ENCODE results near the gene EIPR1. TPM values are rescaled to one million over a fixed set of nuclear protein-coding genes. Genes with fewer than 3 reads are reported as not detected.

EIPR1 gene
- polyA plus RNA-seq, 1 donor from 2014 or later = 138 TPM

DNA sequence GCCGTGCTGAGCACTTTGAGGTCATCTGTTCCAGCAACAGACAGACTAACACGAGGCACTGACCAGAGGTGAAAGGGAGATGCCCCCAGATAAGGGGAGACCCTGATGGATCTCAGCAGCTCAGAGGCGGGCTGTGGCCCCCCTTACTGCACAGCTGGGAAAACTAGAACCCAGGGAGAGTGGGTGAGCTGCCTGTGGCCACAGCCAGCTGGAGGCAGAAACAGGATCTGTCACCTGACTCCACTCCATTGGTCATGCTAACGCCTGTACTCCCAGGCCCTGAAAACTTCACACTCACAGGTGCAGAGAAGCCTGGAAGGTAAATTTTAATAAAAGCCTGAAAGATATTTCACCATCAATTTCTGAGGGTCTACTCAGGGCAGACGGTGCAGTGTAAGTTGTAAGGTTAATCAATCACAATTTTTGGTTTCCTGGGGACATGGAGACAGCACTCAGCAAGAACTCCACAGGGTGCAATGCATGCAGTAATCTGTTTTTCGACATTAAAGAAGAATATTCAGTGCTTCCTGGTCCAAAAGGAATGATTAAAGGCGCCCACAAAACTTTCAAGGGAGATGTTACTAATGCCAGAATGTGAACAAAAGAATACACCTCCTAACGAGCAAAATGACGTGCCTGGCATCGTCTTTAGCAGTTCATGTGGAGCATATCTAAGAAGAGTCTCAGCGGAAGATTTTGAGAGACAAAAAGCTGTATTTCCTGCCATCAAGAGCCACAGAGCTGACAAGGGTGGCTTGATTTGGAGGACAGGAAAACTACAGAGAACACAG is 173.4 kb downstream of the EIPR1 start:
- H3K27ac ChIP-seq (ENCODE audit: low read length) = no peak overlapping the region
- H3K79me2 ChIP-seq (replicated peaks; ENCODE audit: insufficient read depth, low read length) = no peaks in the 10 kb centered on the region
- no peak for TF ChIP-seq EP300 (conservative IDR thresholded peaks at IDR 0.05; ENCODE audit: poor library complexity, severe bottlenecking)
- TF ChIP-seq POLR2AphosphoS5 (IDR thresholded peaks at IDR 0.05) = no peak
- no peak for TF ChIP-seq EZH2 (IDR thresholded peaks at IDR 0.05; ENCODE audit: borderline replicate concordance, insufficient read depth, low read length, poor library complexity, severe bottlenecking)
- TF ChIP-seq TAF1 (IDR thresholded peaks at IDR 0.05; ENCODE audit: low read depth) = no peak
- no peak for TF ChIP-seq MXI1 (conservative IDR thresholded peaks at IDR 0.05; ENCODE audit: poor library complexity, severe bottlenecking)
- no peak for TF ChIP-seq RAD21 (conservative IDR thresholded peaks at IDR 0.05)
- TF ChIP-seq, protein P1, sequence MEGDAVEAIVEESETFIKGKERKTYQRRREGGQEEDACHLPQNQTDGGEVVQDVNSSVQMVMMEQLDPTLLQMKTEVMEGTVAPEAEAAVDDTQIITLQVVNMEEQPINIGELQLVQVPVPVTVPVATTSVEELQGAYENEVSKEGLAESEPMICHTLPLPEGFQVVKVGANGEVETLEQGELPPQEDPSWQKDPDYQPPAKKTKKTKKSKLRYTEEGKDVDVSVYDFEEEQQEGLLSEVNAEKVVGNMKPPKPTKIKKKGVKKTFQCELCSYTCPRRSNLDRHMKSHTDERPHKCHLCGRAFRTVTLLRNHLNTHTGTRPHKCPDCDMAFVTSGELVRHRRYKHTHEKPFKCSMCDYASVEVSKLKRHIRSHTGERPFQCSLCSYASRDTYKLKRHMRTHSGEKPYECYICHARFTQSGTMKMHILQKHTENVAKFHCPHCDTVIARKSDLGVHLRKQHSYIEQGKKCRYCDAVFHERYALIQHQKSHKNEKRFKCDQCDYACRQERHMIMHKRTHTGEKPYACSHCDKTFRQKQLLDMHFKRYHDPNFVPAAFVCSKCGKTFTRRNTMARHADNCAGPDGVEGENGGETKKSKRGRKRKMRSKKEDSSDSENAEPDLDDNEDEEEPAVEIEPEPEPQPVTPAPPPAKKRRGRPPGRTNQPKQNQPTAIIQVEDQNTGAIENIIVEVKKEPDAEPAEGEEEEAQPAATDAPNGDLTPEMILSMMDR (IDR thresholded peaks at IDR 0.05; ENCODE audit: poor library complexity, severe bottlenecking) = no peak
- TF ChIP-seq SMC3 (conservative IDR thresholded peaks at IDR 0.05; ENCODE audit: poor library complexity) = no peak
- TF ChIP-seq, protein P2, sequence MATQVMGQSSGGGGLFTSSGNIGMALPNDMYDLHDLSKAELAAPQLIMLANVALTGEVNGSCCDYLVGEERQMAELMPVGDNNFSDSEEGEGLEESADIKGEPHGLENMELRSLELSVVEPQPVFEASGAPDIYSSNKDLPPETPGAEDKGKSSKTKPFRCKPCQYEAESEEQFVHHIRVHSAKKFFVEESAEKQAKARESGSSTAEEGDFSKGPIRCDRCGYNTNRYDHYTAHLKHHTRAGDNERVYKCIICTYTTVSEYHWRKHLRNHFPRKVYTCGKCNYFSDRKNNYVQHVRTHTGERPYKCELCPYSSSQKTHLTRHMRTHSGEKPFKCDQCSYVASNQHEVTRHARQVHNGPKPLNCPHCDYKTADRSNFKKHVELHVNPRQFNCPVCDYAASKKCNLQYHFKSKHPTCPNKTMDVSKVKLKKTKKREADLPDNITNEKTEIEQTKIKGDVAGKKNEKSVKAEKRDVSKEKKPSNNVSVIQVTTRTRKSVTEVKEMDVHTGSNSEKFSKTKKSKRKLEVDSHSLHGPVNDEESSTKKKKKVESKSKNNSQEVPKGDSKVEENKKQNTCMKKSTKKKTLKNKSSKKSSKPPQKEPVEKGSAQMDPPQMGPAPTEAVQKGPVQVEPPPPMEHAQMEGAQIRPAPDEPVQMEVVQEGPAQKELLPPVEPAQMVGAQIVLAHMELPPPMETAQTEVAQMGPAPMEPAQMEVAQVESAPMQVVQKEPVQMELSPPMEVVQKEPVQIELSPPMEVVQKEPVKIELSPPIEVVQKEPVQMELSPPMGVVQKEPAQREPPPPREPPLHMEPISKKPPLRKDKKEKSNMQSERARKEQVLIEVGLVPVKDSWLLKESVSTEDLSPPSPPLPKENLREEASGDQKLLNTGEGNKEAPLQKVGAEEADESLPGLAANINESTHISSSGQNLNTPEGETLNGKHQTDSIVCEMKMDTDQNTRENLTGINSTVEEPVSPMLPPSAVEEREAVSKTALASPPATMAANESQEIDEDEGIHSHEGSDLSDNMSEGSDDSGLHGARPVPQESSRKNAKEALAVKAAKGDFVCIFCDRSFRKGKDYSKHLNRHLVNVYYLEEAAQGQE (IDR thresholded peaks at IDR 0.05; ENCODE audit: borderline replicate concordance) = no peak
- H3K9ac ChIP-seq (ENCODE audit: low read length) = no peak overlapping the region
- H3K9me3 ChIP-seq (ENCODE audit: low read length) = no peaks in the 10 kb centered on the region
- H3K36me3 ChIP-seq (ENCODE audit: insufficient read depth, low read length) = no peaks in the 10 kb centered on the region
- H2AFZ ChIP-seq (ENCODE audit: low read depth, low read length) = no peak overlapping the region
- H3K4me3 ChIP-seq (ENCODE audit: low read length) = no peak overlapping the region
- no peaks in the 10 kb centered on the region for H3F3A ChIP-seq (ENCODE audit: insufficient read depth, low read length, poor library complexity, severe bottlenecking)
- no peaks in the 10 kb centered on the region for H3K27me3 ChIP-seq (ENCODE audit: insufficient read depth, low read depth, low read length)
- no peaks in the 10 kb centered on the region for H4K20me1 ChIP-seq (ENCODE audit: insufficient read depth)
- H3K9me2 ChIP-seq (ENCODE audit: insufficient read depth, low read length) = no peaks in the 10 kb centered on the region
- no peak overlapping the region for H3K4me2 ChIP-seq (ENCODE audit: low read length)

DNA sequence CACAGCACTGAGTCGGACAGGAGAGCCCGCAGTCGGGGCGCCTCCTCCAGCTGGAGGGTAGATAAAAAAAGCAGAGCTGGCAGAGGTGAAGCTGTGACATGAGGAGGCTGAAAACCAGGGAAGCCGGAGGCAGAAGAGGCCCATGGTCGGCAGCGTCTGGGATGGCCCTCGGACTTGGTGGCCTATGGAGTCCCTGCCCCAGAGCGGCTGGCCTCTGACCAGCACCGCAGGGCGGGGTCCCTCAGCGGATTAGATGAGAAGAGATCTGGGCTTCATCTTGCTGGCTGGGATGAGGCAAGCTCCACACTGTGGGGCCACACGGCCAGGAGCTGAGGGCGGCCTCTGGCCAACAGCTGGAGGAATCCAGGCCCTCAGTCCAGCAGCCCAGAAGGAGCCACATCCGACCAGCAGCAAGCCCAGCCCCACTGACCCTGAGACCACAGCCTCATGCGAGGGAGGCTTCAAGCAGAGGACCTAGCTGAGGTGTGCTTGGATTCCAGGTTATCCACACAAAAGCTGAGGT is 174.1 kb downstream of the EIPR1 start:
- Histone ChIP-seq H3K36me3 (ENCODE audit: insufficient read depth, low read length) (no peaks in the 10 kb centered on the region), H4K20me1 (ENCODE audit: insufficient read depth) (no peaks in the 10 kb centered on the region), H3K4me3 (ENCODE audit: low read length) (no peak overlapping the region), H3K27ac (ENCODE audit: low read length) (no peak overlapping the region), H3K9ac (ENCODE audit: low read length) (no peak overlapping the region), H3K4me2 (ENCODE audit: low read length) (no peak overlapping the region), H3K27me3 (ENCODE audit: insufficient read depth, low read depth, low read length) (no peaks in the 10 kb centered on the region), H2AFZ (ENCODE audit: low read depth, low read length) (no peak overlapping the region), H3F3A (ENCODE audit: insufficient read depth, low read length, poor library complexity, severe bottlenecking) (no peaks in the 10 kb centered on the region), H3K9me2 (ENCODE audit: insufficient read depth, low read length) (no peaks in the 10 kb centered on the region), H3K79me2 (replicated peaks; ENCODE audit: insufficient read depth, low read length) (no peaks in the 10 kb centered on the region), H3K9me3 (ENCODE audit: low read length) (no peaks in the 10 kb centered on the region)
- TF ChIP-seq RAD21 (conservative IDR thresholded peaks at IDR 0.05) (no peak), EZH2 (IDR thresholded peaks at IDR 0.05; ENCODE audit: borderline replicate concordance, insufficient read depth, low read length, poor library complexity, severe bottlenecking) (no peak), EP300 (conservative IDR thresholded peaks at IDR 0.05; ENCODE audit: poor library complexity, severe bottlenecking) (no peak), MXI1 (conservative IDR thresholded peaks at IDR 0.05; ENCODE audit: poor library complexity, severe bottlenecking) (no peak)
- TF ChIP-seq, protein P1 (IDR thresholded peaks at IDR 0.05; ENCODE audit: poor library complexity, severe bottlenecking) = no peak

All from neural cell (in vitro differentiated cells).